Motor neuron (in vitro differentiated cells): ENCODE data around the gene SLC22A15. TPM values are rescaled to one million over a fixed set of nuclear protein-coding genes. Genes with fewer than 3 reads are reported as not detected.

Experiments used
- ATAC-seq, 8 experiments: fragments of 200-7000 bp; cut with Tn5 transposase; replicated peaks in 6 of 8; 2 replicates each; pipeline ENCODE4 v1.8.0; 2021; ENCODE audit warnings: mild to moderate bottlenecking in 8 of 8, moderate library complexity in 8 of 8
- H3K27ac ChIP-seq, 2 donors: fragments of 250-450 bp; sonication (Bioruptor Pico); 2 replicates each; pipeline ENCODE4 v1.9.0; 2021; ENCODE audit warnings: antibody characterized with exemption in 2 of 2, mild to moderate bottlenecking in 2 of 2, moderate library complexity in 1 of 2
- H3K4me1 ChIP-seq, 2 donors: fragments of 250-450 bp; sonication (Bioruptor Pico); replicated peaks in 1 of 2; 2 replicates each; pipeline ENCODE4 v1.6.1; 2021; ENCODE audit warnings: antibody characterized with exemption in 2 of 2, mild to moderate bottlenecking in 2 of 2, moderate library complexity in 1 of 2
- H3K4me3 ChIP-seq, 5 donors: fragments of 250-450 bp; sonication (Bioruptor Pico); 2 replicates each; pipeline ENCODE4 v1.9.0; 2021; ENCODE audit warnings: antibody characterized with exemption in 5 of 5, mild to moderate bottlenecking in 5 of 5, moderate library complexity in 4 of 5
- WGBS, 10 experiments: fragments of 450-650 bp; shearing (Covaris generic); methylation state at CpG; one replicate each; pipeline ENCODE4 v1.0.0; 2022; 5-methylcytosine and 5-hydroxymethylcytosine counted together
- in situ Hi-C, 9 experiments: fragments of 400-800 bp; cut with MboI; loops; one replicate each; pipeline ENCODE4 v1.15.0; 2021; ENCODE audit warnings: low sequenced_read_pairs in 9 of 9, low pct_unique_long_range_greater_than_20kb in 2 of 9; ENCODE audit not compliant: unreplicated experiment in 9 of 9
- total RNA-seq, 8 experiments: library from RNA; unstranded; fragments of 300-600 nt; gene quantifications; 2 replicates each; pipeline versions ENCODE4 v1.2.3 to v1.2.4, GENCODE V29; 2022

SLC22A15 gene
- total RNA-seq, 8 experiments from 2014 or later = 0.20 to 11.2 (median 7.0) TPM

DNA sequence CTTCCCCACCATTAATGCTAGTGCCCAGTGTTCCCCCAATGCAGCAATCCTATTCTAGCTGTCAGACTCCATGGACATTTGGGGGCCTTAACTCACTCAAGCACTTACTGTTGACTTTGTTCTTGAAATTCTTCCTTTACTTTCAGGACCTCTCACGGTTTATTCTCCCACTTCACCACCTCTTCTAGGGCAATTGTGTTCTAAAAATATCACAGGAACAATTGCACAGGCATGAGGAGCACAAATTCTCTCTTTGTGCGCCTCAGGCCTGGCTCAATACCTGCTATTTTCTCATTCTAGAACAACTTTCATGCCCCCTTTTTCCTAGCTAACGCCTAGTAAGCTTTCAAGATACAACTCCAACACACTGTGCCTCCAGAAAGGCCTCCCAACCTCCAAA is 142.2 kb downstream of the SLC22A15 start:
- ATAC-seq = no peak
- Histone ChIP-seq H3K4me3 (no peak overlapping the region), H3K4me1 (no peaks in the 10 kb centered on the region), H3K27ac (no peak overlapping the region)
- in situ Hi-C loops = no loop called here
- 33 to 100% (median 83%) methylated on average over 1 to 3 of the region's 3 CpGs for WGBS, 10 experiments

Other genes with a start within 250 kb of the SLC22A15 start
- under 1 TPM in 5 of 8 experiments, not detected in 3; 0.09 to 0.42 (median 0.21) TPM for gene CASQ2, start 207.8 kb upstream of the SLC22A15 start, total RNA-seq
- 10 to 100 TPM in 4 of 8 experiments, under 1 TPM in 4; 0.09 to 70.5 (median 6.9) TPM for gene NHLH2, start 135.4 kb upstream of the SLC22A15 start, total RNA-seq
- gene MAB21L3, start 134.9 kb downstream of the SLC22A15 start, total RNA-seq = under 1 TPM; 0.09 to 0.43 (median 0.14) TPM